GM23248 (cell line): ENCODE results near the gene SLC27A3. TPM values are rescaled to one million over a fixed set of nuclear protein-coding genes. Genes with fewer than 3 reads are reported as not detected.

ENCODE experiments used
- DNase-seq: peaks from one replicate; pipeline ENCODE4 v3.0.0-alpha.2; 2015
- H2AFZ ChIP-seq: fragments of 200-600 bp; sonication (generic); 2 replicates; pipeline ENCODE4 v1.6.1; 2016; ENCODE audit warnings: antibody characterized with exemption
- H3F3A ChIP-seq: fragments of 200-600 bp; sonication (generic); 2 replicates; pipeline ENCODE4 v1.6.1; 2016; ENCODE audit warnings: mild to moderate bottlenecking, antibody characterized with exemption, mixed run types; ENCODE audit not compliant: insufficient read depth
- H3K27ac ChIP-seq: fragments of 200-600 bp; sonication (generic); 2 replicates; pipeline ENCODE4 v1.5.1; 2016; ENCODE audit warnings: mild to moderate bottlenecking
- H3K27me3 ChIP-seq: fragments of 200-600 bp; sonication (generic); replicated peaks from 2 replicates; pipeline ENCODE4 v1.6.1; 2016; ENCODE audit warnings: mild to moderate bottlenecking; ENCODE audit not compliant: insufficient read depth
- H3K36me3 ChIP-seq: fragments of 200-600 bp; sonication (generic); 2 replicates; pipeline ENCODE4 v1.6.1; 2016; ENCODE audit warnings: low read depth, mild to moderate bottlenecking
- H3K4me1 ChIP-seq: fragments of 200-600 bp; sonication (generic); 2 replicates; pipeline ENCODE4 v1.6.1; 2016; ENCODE audit warnings: mild to moderate bottlenecking; ENCODE audit not compliant: insufficient read depth
- H3K4me2 ChIP-seq: fragments of 200-600 bp; sonication (generic); one replicate; pipeline ENCODE4 v1.6.1; 2016; ENCODE audit warnings: mild to moderate bottlenecking; ENCODE audit not compliant: unreplicated experiment
- H3K4me3 ChIP-seq: fragments of 200-600 bp; sonication (generic); 2 replicates; pipeline ENCODE4 v1.5.1; 2016; ENCODE audit warnings: mild to moderate bottlenecking
- H3K79me2 ChIP-seq: fragments of 200-600 bp; sonication (generic); 2 replicates; pipeline ENCODE4 v1.6.1; 2016; ENCODE audit warnings: mild to moderate bottlenecking; ENCODE audit not compliant: insufficient read depth
- H3K9ac ChIP-seq: fragments of 200-600 bp; sonication (generic); 2 replicates; pipeline ENCODE4 v1.6.1; 2016; ENCODE audit warnings: mild to moderate bottlenecking
- H3K9me2 ChIP-seq: fragments of 200-600 bp; sonication (generic); 2 replicates; pipeline ENCODE4 v1.6.1; 2016; ENCODE audit warnings: mixed run types, mild to moderate bottlenecking, moderate library complexity; ENCODE audit not compliant: insufficient read depth
- H3K9me3 ChIP-seq: fragments of 200-600 bp; sonication (generic); one replicate; pipeline ENCODE4 v1.6.1; 2017; ENCODE audit warnings: low read depth
- H4K20me1 ChIP-seq: fragments of 200-600 bp; sonication (generic); 2 replicates; pipeline ENCODE4 v1.6.0; 2016; ENCODE audit not compliant: insufficient read depth
- EZH2 ChIP-seq: fragments of 200-600 bp; sonication (generic); IDR thresholded peaks from 2 replicates; pipeline ENCODE4 v1.6.1; 2018; ENCODE audit warnings: antibody characterized with exemption, mild to moderate bottlenecking; ENCODE audit not compliant: insufficient read depth, poor library complexity, severe bottlenecking
- EZH2phosphoT487 ChIP-seq: fragments of 200-600 bp; sonication (generic); IDR thresholded peaks from 2 replicates; pipeline ENCODE4 v1.6.1; 2018; ENCODE audit warnings: antibody characterized with exemption, moderate library complexity, mild to moderate bottlenecking, low read depth; ENCODE audit not compliant: insufficient read depth
- WGBS, 2 experiments: methylation state at CpG; one replicate each; pipeline ENCODE4 v1.1.6; 2015 to 2017; ENCODE audit warnings: low lambda C conversion rate in 2 of 2, low coverage in 1 of 2; ENCODE audit errors: missing lambda C conversion rate in 2 of 2; 5-methylcytosine and 5-hydroxymethylcytosine counted together
- in situ Hi-C: fragments of 300-500 bp; cut with MboI; formaldehyde crosslinking; loops from 2 replicates; pipeline ENCODE4 v1.15.0; 2020
- polyA plus RNA-seq: library from polyadenylated mRNA; unstranded; fragments of >200 nt; fragmentation: Nextera tagmentation; extraction: Ambion mirVana; gene quantifications from 2 replicates; pipeline ENCODE4 v1.2.1, GENCODE V29; 2016
- small RNA-seq: library from RNA; depleted of rRNA; stranded (forward); fragments of <200 nt; gene quantifications from one replicate; pipeline ENCODE3, GENCODE V24; 2014; ENCODE audit warnings: low read depth, low replicate concordance
- total RNA-seq: library from RNA; depleted of rRNA; stranded (reverse); fragments of >200 nt; shearing (Covaris generic); gene quantifications from 2 replicates; pipeline ENCODE4 v1.2.3, GENCODE V29; 2014; rRNA removed

Gene SLC27A3
- total and polyA plus RNA-seq, 2 experiments from 2014 or later: 5.6 to 8.8 TPM

DNA sequence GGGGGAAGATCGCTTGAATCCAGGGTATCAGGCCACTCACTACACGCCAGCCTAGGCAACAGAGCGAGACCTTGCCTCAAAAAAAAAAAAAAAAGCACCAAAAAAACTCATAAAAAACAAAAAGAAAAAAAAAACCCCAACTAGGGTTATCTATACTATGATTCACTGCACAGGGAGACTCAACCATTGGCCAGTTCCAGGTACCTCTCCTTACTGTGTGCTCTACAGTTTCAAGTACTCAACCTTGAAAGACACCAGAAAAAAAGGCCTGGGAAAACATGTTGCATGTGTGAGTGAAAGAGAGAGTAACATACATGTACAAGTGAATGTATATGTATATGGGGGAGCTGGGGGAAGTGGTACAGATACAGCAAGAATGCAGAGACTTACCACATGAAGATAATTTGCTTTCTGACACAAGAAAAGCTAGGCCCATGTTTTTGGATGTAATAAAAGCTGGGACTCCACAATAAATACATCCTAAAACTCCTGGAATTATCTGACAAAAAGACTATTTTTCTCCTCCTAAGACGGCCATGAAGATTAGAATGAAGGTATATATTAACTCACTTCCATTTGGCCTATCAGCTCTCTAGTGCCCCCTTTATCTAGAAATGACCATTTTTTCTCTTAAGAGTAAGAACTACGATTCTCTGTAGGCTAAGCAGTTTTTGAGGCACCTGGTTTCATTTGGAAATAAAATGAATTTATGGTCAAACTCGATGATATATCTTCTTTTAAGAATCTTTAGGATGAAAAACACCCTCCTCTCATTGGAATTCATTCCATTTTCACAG lies 52.2 kb downstream of the SLC27A3 start:
- no peaks in the 10 kb centered on the region for H4K20me1 ChIP-seq
- TF ChIP-seq EZH2 (no peak), EZH2phosphoT487 (no peak)
- no peak overlapping the region for H2AFZ ChIP-seq
- no peak overlapping the region for H3K4me2 ChIP-seq
- H3K9ac ChIP-seq: no peak overlapping the region
- no peak overlapping the region for H3K4me3 ChIP-seq
- H3K9me2 ChIP-seq: no peaks in the 10 kb centered on the region
- no peaks in the 10 kb centered on the region for H3K4me1 ChIP-seq
- H3K9me3 ChIP-seq: no peaks in the 10 kb centered on the region
- no peaks in the 10 kb centered on the region for H3K27me3 ChIP-seq
- peaks cover 14% of the 10 kb centered on the region for H3K36me3 ChIP-seq
- in situ Hi-C loops: no loop called here
- no peak overlapping the region for H3K27ac ChIP-seq
- H3K79me2 ChIP-seq: peaks cover 57% of the 10 kb centered on the region
- DNase-seq: no peak
- no peaks in the 10 kb centered on the region; the same call in 1 of the 2 replicates for H3F3A ChIP-seq
- WGBS, 2 experiments: 70 to 84% methylated on average over 6 of the region's 6 CpGs

Small RNAs within 50 kb of the gene (small RNA-seq; reads per million reads assigned to genes)
- not detected for gene RF00019

Other genes with a start within 250 kb of the SLC27A3 start
- 550 and 683 TPM in 2 replicates for gene S100A6, start 239.4 kb upstream of the SLC27A3 start, total RNA-seq
- 2,862 and 2,893 TPM in 2 replicates for gene S100A6, start 239.4 kb upstream of the SLC27A3 start, polyA plus RNA-seq
- not detected in 2 replicates for gene S100A5, start 234.5 kb upstream of the SLC27A3 start, total RNA-seq
- gene S100A5, start 234.5 kb upstream of the SLC27A3 start, polyA plus RNA-seq: 0.41 TPM in 1 of 2 replicates, not detected in the other
- 236 and 249 TPM in 2 replicates for gene S100A4, start 229.6 kb upstream of the SLC27A3 start, total RNA-seq
- 608 and 610 TPM in 2 replicates for gene S100A4, start 229.6 kb upstream of the SLC27A3 start, polyA plus RNA-seq
- 2.2 and 3.8 TPM in 2 replicates for gene S100A3, start 226.1 kb upstream of the SLC27A3 start, total RNA-seq
- 7.5 and 8.0 TPM in 2 replicates for gene S100A3, start 226.1 kb upstream of the SLC27A3 start, polyA plus RNA-seq
- gene S100A2, start 209.6 kb upstream of the SLC27A3 start, total RNA-seq: 1.7 and 9.0 TPM in 2 replicates
- 8.6 and 11.8 TPM in 2 replicates for gene S100A2, start 209.6 kb upstream of the SLC27A3 start, polyA plus RNA-seq
- gene S100A16, start 162.3 kb upstream of the SLC27A3 start, total RNA-seq: 495 and 615 TPM in 2 replicates
- 801 and 826 TPM in 2 replicates for gene S100A16, start 162.3 kb upstream of the SLC27A3 start, polyA plus RNA-seq
- 2.1 TPM in 1 of 2 replicates, not detected in the other for gene S100A14, start 159.1 kb upstream of the SLC27A3 start, total RNA-seq
- 0.31 and 0.32 TPM in 2 replicates for gene S100A14, start 159.1 kb upstream of the SLC27A3 start, polyA plus RNA-seq
- gene S100A13, start 147.9 kb upstream of the SLC27A3 start, total RNA-seq: 127 and 159 TPM in 2 replicates
- 540 and 552 TPM in 2 replicates for gene S100A13, start 147.9 kb upstream of the SLC27A3 start, polyA plus RNA-seq
- gene S100A1, start 147.0 kb upstream of the SLC27A3 start, total RNA-seq: not detected in 2 replicates
- 0.30 TPM in 1 of 2 replicates, not detected in the other for gene S100A1, start 147.0 kb upstream of the SLC27A3 start, polyA plus RNA-seq
- 26.9 and 37.8 TPM in 2 replicates for gene CHTOP, start 141.3 kb upstream of the SLC27A3 start, total RNA-seq
- gene CHTOP, start 141.3 kb upstream of the SLC27A3 start, polyA plus RNA-seq: 42.2 and 44.2 TPM in 2 replicates
- gene SNAPIN, start 116.7 kb upstream of the SLC27A3 start, total RNA-seq: 50.2 and 70.5 TPM in 2 replicates
- gene SNAPIN, start 116.7 kb upstream of the SLC27A3 start, polyA plus RNA-seq: 82.1 and 83.8 TPM in 2 replicates
- 176 and 180 TPM in 2 replicates for gene ILF2, start 104.4 kb upstream of the SLC27A3 start, total RNA-seq
- gene ILF2, start 104.4 kb upstream of the SLC27A3 start, polyA plus RNA-seq: 174 and 178 TPM in 2 replicates
- 0.25 TPM in 1 of 2 replicates, not detected in the other for gene NPR1, start 96.7 kb upstream of the SLC27A3 start, total RNA-seq
- gene NPR1, start 96.7 kb upstream of the SLC27A3 start, polyA plus RNA-seq: 0.09 and 0.19 TPM in 2 replicates
- gene INTS3, start 47.4 kb upstream of the SLC27A3 start, total RNA-seq: 40.2 and 41.5 TPM in 2 replicates
- 17.3 and 19.9 TPM in 2 replicates for gene INTS3, start 47.4 kb upstream of the SLC27A3 start, polyA plus RNA-seq
- gene GATAD2B, start 147.6 kb downstream of the SLC27A3 start, total RNA-seq: 3.9 and 4.3 TPM in 2 replicates
- 3.2 and 3.3 TPM in 2 replicates for gene GATAD2B, start 147.6 kb downstream of the SLC27A3 start, polyA plus RNA-seq
- gene DENND4B, start 171.3 kb downstream of the SLC27A3 start, total RNA-seq: 3.9 and 17.5 TPM in 2 replicates
- 4.0 and 6.1 TPM in 2 replicates for gene DENND4B, start 171.3 kb downstream of the SLC27A3 start, polyA plus RNA-seq
- gene CRTC2, start 183.2 kb downstream of the SLC27A3 start, total RNA-seq: 3.7 and 7.5 TPM in 2 replicates
- gene CRTC2, start 183.2 kb downstream of the SLC27A3 start, polyA plus RNA-seq: 16.7 and 21.0 TPM in 2 replicates
- 120 and 141 TPM in 2 replicates for gene SLC39A1, start 188.1 kb downstream of the SLC27A3 start, total RNA-seq
- 91.9 and 93.1 TPM in 2 replicates for gene SLC39A1, start 188.1 kb downstream of the SLC27A3 start, polyA plus RNA-seq
- gene CREB3L4, start 192.5 kb downstream of the SLC27A3 start, total RNA-seq: 4.3 and 11.1 TPM in 2 replicates
- gene CREB3L4, start 192.5 kb downstream of the SLC27A3 start, polyA plus RNA-seq: 3.6 and 4.4 TPM in 2 replicates
- gene JTB, start 202.3 kb downstream of the SLC27A3 start, total RNA-seq: 189 and 242 TPM in 2 replicates
- gene JTB, start 202.3 kb downstream of the SLC27A3 start, polyA plus RNA-seq: 183 and 186 TPM in 2 replicates
- 29.5 and 33.1 TPM in 2 replicates for gene RAB13, start 210.9 kb downstream of the SLC27A3 start, total RNA-seq
- 137 and 142 TPM in 2 replicates for gene RAB13, start 210.9 kb downstream of the SLC27A3 start, polyA plus RNA-seq
- gene RPS27, start 215.4 kb downstream of the SLC27A3 start, total RNA-seq: 1,144 and 1,614 TPM in 2 replicates
- 1,497 and 1,552 TPM in 2 replicates for gene RPS27, start 215.4 kb downstream of the SLC27A3 start, polyA plus RNA-seq